Kidney epithelial cell (primary cell): ENCODE data around the gene EDC3. TPM values are rescaled to one million over a fixed set of nuclear protein-coding genes. Genes with fewer than 3 reads are reported as not detected.

ENCODE experiments used
- DNase-seq: peaks from one replicate; pipeline ENCODE4 v3.0.0-alpha.2; 2010; ENCODE audit warnings: low read depth
- H3K27me3 ChIP-seq: 2 replicates; pipeline ENCODE4 v1.6.0; 2011; ENCODE audit warnings: low read length; ENCODE audit not compliant: control insufficient read depth, insufficient read depth
- H3K36me3 ChIP-seq: 2 replicates; pipeline ENCODE4 v1.5.1; 2011; ENCODE audit warnings: low read length; ENCODE audit not compliant: control insufficient read depth, insufficient read depth
- H3K4me3 ChIP-seq: 2 replicates; pipeline ENCODE4 v1.5.1; 2011; ENCODE audit warnings: low read depth, mild to moderate bottlenecking, control low read depth, low read length
- total RNA-seq: library from RNA; depleted of rRNA; stranded (reverse); fragments of >200 nt; gene quantifications from 2 replicates; pipeline ENCODE4 v1.2.3, GENCODE V29; 2015
- TF ChIP-seq, protein P1 (sequence below): IDR thresholded peaks from 2 replicates; pipeline ENCODE4 v1.5.1; 2011; ENCODE audit warnings: mild to moderate bottlenecking, moderate library complexity, low read length, control low read depth, inconsistent platforms; ENCODE audit not compliant: insufficient read depth, poor library complexity, severe bottlenecking

Gene EDC3
- total RNA-seq, 1 donor from 2014 or later, result 15.3 TPM

DNA sequence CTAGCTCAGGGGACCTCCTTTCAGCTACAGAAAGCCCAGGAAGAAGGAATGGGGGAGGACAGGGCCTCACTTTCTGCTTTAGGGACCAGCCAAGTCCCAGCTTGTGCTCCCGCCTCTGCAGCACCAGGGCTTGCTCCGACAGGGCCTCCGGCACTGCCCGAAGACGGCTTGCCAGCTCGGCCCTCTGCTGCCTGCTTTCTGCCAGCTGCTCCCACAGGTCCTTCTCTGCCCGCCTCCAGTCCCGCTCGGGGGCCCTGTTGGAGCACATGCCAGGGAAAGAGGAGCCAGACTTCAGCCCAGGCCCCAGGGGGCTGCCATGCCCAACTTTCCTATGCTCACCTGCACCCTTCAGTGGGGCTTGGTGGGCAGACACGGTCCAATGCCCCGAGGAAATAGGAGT is 84.5 kb downstream of the EDC3 start:
- no peak overlapping the region for H3K4me3 ChIP-seq
- H3K27me3 ChIP-seq, result peaks cover 14% of the 10 kb centered on the region
- DNase-seq, result no peak
- H3K36me3 ChIP-seq, result no peaks in the 10 kb centered on the region
- TF ChIP-seq, protein P1, sequence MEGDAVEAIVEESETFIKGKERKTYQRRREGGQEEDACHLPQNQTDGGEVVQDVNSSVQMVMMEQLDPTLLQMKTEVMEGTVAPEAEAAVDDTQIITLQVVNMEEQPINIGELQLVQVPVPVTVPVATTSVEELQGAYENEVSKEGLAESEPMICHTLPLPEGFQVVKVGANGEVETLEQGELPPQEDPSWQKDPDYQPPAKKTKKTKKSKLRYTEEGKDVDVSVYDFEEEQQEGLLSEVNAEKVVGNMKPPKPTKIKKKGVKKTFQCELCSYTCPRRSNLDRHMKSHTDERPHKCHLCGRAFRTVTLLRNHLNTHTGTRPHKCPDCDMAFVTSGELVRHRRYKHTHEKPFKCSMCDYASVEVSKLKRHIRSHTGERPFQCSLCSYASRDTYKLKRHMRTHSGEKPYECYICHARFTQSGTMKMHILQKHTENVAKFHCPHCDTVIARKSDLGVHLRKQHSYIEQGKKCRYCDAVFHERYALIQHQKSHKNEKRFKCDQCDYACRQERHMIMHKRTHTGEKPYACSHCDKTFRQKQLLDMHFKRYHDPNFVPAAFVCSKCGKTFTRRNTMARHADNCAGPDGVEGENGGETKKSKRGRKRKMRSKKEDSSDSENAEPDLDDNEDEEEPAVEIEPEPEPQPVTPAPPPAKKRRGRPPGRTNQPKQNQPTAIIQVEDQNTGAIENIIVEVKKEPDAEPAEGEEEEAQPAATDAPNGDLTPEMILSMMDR, result no peak

DNA sequence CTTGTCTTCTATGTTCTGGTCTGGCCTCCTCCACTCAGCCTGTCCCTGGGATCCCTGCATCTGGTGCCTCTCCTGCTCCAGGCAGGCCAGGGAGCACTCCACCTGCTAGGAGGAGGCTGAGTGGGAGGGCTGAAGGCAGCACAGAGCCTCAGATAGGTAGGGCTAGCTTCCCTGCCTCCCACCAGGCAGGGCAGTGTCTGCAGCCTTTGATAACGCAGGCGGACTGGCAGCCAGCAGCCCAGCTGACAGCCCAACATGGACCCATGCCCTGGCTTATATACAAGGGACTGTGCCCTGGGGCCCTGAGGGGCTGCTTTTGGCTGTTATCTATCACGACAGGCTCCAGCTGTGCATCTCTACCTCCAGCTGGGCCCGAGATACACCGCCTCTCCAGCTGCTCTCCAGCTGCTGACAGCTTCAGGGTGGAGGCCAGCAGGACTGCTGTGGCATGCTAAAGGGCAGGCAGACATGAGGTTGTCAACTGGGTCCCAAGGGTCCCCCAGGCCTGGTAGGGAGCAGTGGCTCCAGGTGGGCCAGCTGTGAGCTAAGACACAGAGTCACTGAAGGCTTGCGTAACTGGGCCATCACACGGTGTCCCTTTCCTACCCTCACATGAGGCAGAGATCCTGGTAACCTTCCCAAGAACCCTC is 85.4 kb downstream of the EDC3 start:
- Histone ChIP-seq H3K36me3 (no peaks in the 10 kb centered on the region), H3K4me3 (no peak overlapping the region), H3K27me3 (peaks cover 14% of the 10 kb centered on the region)
- no peak for DNase-seq
- TF ChIP-seq, protein P1, result no peak

DNA sequence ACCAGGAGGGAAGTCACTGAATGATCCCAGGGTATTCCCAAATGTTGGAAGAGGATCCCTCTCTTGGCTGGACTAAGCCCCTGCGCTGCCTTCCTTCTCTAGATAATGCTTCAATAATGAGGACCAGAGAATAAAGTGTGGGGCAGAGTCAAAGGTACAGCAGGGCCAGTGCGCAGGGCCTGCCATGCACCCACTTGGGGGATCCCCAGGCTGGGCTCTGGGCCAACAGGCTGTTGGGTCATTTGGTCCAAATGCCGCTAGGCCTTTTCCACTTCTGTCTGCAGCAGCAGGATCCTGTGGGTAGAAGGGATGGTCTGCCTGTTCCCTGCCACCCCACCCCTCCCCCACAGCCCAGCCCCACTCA is 85.9 kb downstream of the EDC3 start:
- TF ChIP-seq, protein P1, result no peak
- no peak for DNase-seq
- Histone ChIP-seq H3K4me3 (no peak overlapping the region), H3K36me3 (no peaks in the 10 kb centered on the region), H3K27me3 (peaks cover 14% of the 10 kb centered on the region)

DNA sequence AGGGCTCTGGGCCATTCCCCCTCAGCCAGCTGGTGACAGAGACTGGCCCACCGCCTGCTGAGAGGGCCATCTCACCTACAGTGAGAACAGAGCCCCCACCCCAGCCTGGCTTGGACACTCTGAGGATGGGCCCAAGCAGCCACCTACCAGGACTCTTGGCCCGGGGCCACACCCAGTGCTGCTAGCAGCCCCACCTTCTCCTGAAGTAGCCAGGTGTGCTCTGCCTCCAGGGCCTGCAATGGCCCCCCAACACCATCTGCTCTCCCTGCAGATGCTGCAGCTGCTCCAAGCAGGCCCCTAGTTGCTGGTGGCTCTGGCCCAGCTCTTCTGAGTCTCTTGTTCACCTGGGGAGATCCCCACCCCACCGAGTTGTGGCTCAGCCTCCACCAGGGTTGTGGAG is 87.0 kb downstream of the EDC3 start:
- H3K4me3 ChIP-seq, result no peak overlapping the region
- peaks cover 14% of the 10 kb centered on the region for H3K27me3 ChIP-seq
- no peak for DNase-seq
- H3K36me3 ChIP-seq, result no peaks in the 10 kb centered on the region
- TF ChIP-seq, protein P1, result no peak

DNA sequence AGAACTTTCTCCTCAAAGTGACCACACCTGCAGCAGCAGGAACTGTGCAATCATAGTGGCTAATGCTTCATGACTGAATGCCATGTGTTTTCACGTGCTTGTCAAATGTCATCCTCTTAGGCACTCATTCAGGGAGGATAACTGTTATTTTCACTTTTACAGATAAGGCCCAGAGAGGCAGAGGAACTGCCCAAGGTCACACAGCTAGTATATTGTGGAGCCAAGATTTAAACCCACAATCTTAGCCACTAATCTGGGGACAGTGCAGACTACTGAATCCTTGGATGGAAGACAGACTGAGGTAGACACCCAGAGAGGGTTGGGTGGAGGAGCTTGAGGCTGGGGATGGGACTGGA is 90.1 kb downstream of the EDC3 start:
- TF ChIP-seq, protein P1, result no peak
- no peak for DNase-seq
- Histone ChIP-seq H3K27me3 (peaks cover 8% of the 10 kb centered on the region), H3K36me3 (no peaks in the 10 kb centered on the region), H3K4me3 (no peak overlapping the region)
